Muscle layer of colon (tissue), 2 donors: ENCODE measurements around the gene SDR42E1.

Source experiments
- H3K27ac ChIP-seq: one replicate; pipeline ENCODE4 v1.7.0; 2013; ENCODE audit warnings: low read depth, mild to moderate bottlenecking, low read length, moderate library complexity
- H3K27me3 ChIP-seq, 2 donors: one replicate each; pipeline ENCODE4 v1.7.0; 2013; ENCODE audit warnings: low read length in 2 of 2, mild to moderate bottlenecking in 2 of 2; ENCODE audit not compliant: insufficient read depth in 2 of 2, control insufficient read depth in 1 of 2
- H3K36me3 ChIP-seq: one replicate; pipeline ENCODE4 v1.7.0; 2013; ENCODE audit warnings: mild to moderate bottlenecking, low read length; ENCODE audit not compliant: insufficient read depth
- H3K4me1 ChIP-seq: one replicate; pipeline ENCODE4 v1.7.0; 2013; ENCODE audit warnings: mild to moderate bottlenecking, low read length; ENCODE audit not compliant: insufficient read depth
- H3K4me3 ChIP-seq, 2 donors: one replicate each; pipeline ENCODE4 v1.7.0; 2013; ENCODE audit warnings: low read length in 2 of 2, low read depth in 1 of 2, mild to moderate bottlenecking in 1 of 2, moderate library complexity in 1 of 2
- H3K9ac ChIP-seq: one replicate; pipeline ENCODE4 v1.7.0; 2013; ENCODE audit warnings: low read length
- H3K9me3 ChIP-seq: one replicate; pipeline ENCODE4 v1.7.0; 2013; ENCODE audit warnings: mild to moderate bottlenecking, low read length
- donor health status: abdominal sarcoma.
- donor health status: Adenocarcinoma of cecum.

The SDR42E1 gene

DNA sequence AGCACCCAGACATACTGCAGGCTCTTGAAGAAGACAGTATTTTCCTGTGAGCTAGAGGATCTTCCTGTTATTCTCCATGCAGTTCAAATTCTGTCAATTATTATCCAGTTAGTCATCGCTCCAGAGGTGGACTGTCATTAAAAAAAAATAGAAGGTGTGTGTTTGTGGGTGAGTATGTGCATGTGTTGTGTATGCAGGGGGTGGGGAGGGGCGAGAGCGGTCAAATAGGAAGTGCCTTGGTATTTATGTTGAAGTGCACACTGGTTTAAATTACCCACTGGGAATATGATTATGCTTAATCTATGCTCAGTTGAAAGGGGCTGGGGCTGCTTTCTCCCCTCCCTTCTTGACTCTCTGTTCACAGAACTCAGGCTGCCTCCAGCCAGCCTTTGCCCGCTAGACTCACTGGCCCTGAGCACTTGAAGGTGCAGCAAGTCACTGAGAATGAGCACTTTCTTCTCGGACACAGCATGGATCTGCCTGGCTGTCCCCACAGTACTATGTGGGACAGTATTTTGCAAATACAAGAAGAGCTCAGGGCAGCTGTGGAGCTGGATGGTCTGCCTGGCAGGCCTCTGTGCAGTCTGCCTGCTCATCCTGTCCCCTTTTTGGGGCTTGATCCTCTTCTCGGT is 23.8 kb upstream of the SDR42E1 start, which contains the start of gene HSD17B2:
Gene HSD17B2 (plus strand): TSS at position 273 of the 632 bp plus-strand sequence. CDS start 172 bp downstream, at position 445.
- Histone ChIP-seq H3K36me3 (no peaks in the 10 kb centered on the region), H3K9ac (no peak within 1 kb of the TSS), H3K4me3 (no peak within 1 kb of the TSS), H3K27me3 (no peaks in the 10 kb centered on the region), H3K27ac (no peak within 1 kb of the TSS), H3K4me1 (no peaks in the 10 kb centered on the region), H3K9me3 (no peaks in the 10 kb centered on the region)

- Histone ChIP-seq H3K27ac (no peak overlapping the region), H3K4me1 (no peaks in the 10 kb centered on the region), H3K9ac (no peak overlapping the region), H3K36me3 (no peaks in the 10 kb centered on the region), H3K27me3 (no peaks in the 10 kb centered on the region), H3K9me3 (no peaks in the 10 kb centered on the region), H3K4me3 (no peak overlapping the region)
Observed at GRCh38 chr16:82033683-82034300, 22.5 kb upstream of the SDR42E1 start.

GRCh38 chr16:82033006-82033405 is 21.7 kb upstream of the SDR42E1 start:
- no peaks in the 10 kb centered on the region for H3K27me3 ChIP-seq
- H3K36me3 ChIP-seq: no peaks in the 10 kb centered on the region
- no peaks in the 10 kb centered on the region for H3K4me1 ChIP-seq
- H3K9ac ChIP-seq: no peak overlapping the region
- H3K4me3 ChIP-seq: no peak overlapping the region
- H3K27ac ChIP-seq: no peak overlapping the region
- no peaks in the 10 kb centered on the region for H3K9me3 ChIP-seq

DNA sequence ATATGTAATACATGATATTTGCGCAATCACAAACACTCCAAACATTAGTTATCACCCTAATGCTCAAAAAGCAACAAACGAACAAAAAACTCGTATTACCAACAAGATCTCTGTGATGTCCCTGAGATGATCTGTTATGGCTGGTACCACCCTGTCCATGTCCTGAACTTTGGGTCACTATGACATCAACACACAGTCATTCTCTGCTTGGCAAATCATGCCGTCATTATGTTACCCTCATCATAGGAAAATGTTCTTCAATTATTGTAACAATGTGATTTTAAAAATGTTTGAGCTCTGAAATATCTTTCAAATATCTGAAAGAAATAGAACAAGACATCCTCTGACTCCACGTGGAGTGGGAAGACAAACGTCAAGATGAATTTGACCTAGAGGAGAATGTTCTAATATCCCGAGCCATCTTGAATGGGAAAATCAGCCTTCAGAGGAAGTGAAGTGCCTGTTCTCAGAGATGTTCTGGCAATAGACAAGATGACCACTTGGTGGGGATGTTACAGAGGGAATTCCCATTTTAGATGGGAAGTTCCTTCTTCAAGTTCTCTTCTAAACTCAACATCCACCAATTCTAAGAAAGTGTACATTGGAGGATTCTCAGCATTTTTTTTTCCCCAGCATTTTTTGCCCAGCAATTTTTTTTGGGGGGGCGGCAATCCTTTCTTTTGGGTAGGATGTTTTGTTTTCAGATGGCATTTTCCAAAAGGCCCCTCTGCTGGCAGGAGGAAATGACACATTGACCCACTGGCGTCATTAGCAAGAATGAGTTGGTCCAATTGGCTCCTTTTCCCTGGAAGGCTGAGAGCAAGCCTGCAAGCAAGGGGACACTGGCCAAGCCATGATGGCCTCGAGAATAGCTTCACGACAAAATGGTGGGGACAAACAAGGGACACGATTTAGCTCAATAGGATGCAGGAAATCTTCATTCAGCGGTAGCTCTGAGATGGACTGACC is 20.1 kb upstream of the SDR42E1 start:
- Histone ChIP-seq H3K4me1 (no peaks in the 10 kb centered on the region), H3K36me3 (no peaks in the 10 kb centered on the region), H3K27ac (no peak overlapping the region), H3K4me3 (no peak overlapping the region), H3K9me3 (no peaks in the 10 kb centered on the region), H3K9ac (no peak overlapping the region), H3K27me3 (no peaks in the 10 kb centered on the region)

- no peak overlapping the region for H3K9ac ChIP-seq
- no peak overlapping the region for H3K4me3 ChIP-seq
- no peaks in the 10 kb centered on the region for H3K36me3 ChIP-seq
- H3K27me3 ChIP-seq: no peaks in the 10 kb centered on the region
- H3K9me3 ChIP-seq: no peaks in the 10 kb centered on the region
- H3K4me1 ChIP-seq: no peaks in the 10 kb centered on the region
- H3K27ac ChIP-seq: no peak overlapping the region
Observed at GRCh38 chr16:82027629-82028064, 16.4 kb upstream of the SDR42E1 start.

DNA sequence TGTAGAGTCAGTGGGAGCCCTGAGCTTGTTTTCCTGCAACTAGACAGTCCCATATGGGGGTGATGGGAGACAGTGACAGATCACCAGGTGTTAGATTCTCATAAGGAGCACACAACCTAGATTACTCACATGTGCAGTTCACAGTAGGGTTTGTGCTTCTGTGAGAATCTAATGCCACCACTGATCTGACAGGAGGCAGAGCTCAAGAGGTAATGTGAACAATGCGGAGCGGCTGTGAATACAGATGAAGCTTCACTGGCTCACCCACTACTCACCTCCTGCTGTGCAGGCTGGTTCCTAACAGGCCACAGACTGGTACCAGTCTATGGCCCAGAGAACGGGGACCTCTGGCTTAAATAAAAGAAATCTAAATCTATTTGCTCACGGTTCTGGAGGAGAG is 13.6 kb upstream of the SDR42E1 start:
- Histone ChIP-seq H3K9me3 (no peaks in the 10 kb centered on the region), H3K27ac (no peak overlapping the region), H3K9ac (no peak overlapping the region), H3K4me3 (no peak overlapping the region), H3K27me3 (no peaks in the 10 kb centered on the region), H3K4me1 (no peaks in the 10 kb centered on the region), H3K36me3 (no peaks in the 10 kb centered on the region)

DNA sequence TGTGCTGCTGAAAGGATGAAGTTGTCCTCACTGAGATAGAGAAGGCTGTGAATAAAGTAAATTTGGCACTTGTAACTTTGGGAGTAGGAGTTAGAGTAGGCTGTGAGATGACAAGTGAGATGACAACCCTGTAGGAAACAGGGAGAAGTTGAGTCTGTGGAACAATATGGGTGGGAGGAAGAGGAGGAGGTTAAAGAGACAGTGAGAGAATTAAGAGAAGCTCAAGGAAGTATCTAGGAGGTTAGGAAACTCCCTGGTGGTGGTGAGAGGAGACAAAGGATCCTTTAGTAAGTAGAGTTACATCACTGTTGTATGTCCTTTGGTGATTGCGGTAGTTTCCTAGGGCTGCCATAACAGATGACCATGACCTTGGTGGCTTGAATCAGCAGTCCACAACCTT is 13.0 kb upstream of the SDR42E1 start:
- Histone ChIP-seq H3K4me3 (no peak overlapping the region), H3K4me1 (no peaks in the 10 kb centered on the region), H3K9ac (no peak overlapping the region), H3K27me3 (no peaks in the 10 kb centered on the region), H3K9me3 (no peaks in the 10 kb centered on the region), H3K27ac (no peak overlapping the region), H3K36me3 (no peaks in the 10 kb centered on the region)

DNA sequence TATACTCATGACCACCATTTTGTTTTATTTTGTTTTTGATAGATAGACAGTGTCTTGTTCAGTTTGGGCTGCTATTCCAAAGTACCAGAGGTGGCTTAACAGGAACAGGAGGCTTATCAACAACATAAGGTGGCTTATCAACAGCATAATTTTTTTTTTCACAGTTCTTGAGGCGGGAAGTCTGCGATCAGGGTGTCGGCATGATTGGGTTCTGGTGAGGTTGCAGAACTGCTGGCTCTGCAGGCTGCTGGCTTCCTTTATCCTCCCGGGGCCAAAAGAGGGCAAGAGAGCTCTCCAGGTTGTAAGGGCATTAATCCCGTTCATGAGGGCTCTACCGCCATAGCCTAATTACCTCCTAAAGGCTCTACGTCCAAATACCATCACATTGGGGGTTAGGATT is 11.9 kb upstream of the SDR42E1 start:
- Histone ChIP-seq H3K36me3 (no peaks in the 10 kb centered on the region), H3K4me1 (no peaks in the 10 kb centered on the region)

DNA sequence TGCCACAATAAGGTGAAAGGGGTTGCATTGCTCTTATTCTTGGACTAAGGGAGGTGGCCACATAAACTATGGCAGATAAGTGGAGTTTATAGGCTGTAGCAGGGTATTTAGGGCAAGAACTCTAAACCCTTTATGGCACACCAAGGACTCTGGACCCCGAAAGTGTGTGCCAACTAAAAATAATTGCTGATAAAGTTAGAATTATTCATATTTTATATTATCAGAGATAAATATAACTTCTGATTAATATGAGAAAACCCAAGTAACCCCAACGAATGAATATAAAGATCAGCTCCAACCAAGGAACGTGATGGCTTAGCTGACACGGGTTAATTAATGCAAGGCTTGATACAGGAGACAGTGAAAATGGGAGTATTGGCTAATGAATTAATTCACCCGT is 8.8 kb upstream of the SDR42E1 start:
- H3K27me3 ChIP-seq: no peaks in the 10 kb centered on the region
- H3K4me3 ChIP-seq: no peak overlapping the region
- no peak overlapping the region for H3K27ac ChIP-seq
- H3K9me3 ChIP-seq: no peaks in the 10 kb centered on the region
- no peaks in the 10 kb centered on the region for H3K4me1 ChIP-seq
- H3K9ac ChIP-seq: no peak overlapping the region
- no peaks in the 10 kb centered on the region for H3K36me3 ChIP-seq

More for the DNA sequence above, 11.9 kb upstream of the SDR42E1 start:
- no peak overlapping the region for H3K4me3 ChIP-seq
- H3K9ac ChIP-seq: no peak overlapping the region
- H3K9me3 ChIP-seq: no peaks in the 10 kb centered on the region
- H3K27ac ChIP-seq: no peak overlapping the region
- no peaks in the 10 kb centered on the region for H3K27me3 ChIP-seq

GRCh38 chr16:82019535-82019934 is 8.3 kb upstream of the SDR42E1 start:
- no peaks in the 10 kb centered on the region for H3K27me3 ChIP-seq
- H3K36me3 ChIP-seq: no peaks in the 10 kb centered on the region
- no peaks in the 10 kb centered on the region for H3K9me3 ChIP-seq
- H3K9ac ChIP-seq: no peak overlapping the region
- H3K27ac ChIP-seq: no peak overlapping the region
- no peak overlapping the region for H3K4me3 ChIP-seq
- no peaks in the 10 kb centered on the region for H3K4me1 ChIP-seq

- Histone ChIP-seq H3K9me3 (no peaks in the 10 kb centered on the region), H3K27me3 (no peaks in the 10 kb centered on the region)
Observed at GRCh38 chr16:82017911-82018568, 6.8 kb upstream of the SDR42E1 start.

More at GRCh38 chr16:82017911-82018568, 6.8 kb upstream of the SDR42E1 start:
- H3K36me3 ChIP-seq: no peaks in the 10 kb centered on the region
- H3K27ac ChIP-seq: no peak overlapping the region
- no peak overlapping the region for H3K4me3 ChIP-seq
- no peak overlapping the region for H3K9ac ChIP-seq
- H3K4me1 ChIP-seq: no peaks in the 10 kb centered on the region
